HUES64 (cell line): ENCODE measurements around the gene PRORP. TPM values are rescaled to one million over a fixed set of nuclear protein-coding genes. Genes with fewer than 3 reads are reported as not detected.
"Not testable (repeated sequence)": the region's sequence is repeated elsewhere in the genome, so short reads cannot be mapped to it uniquely, and the experiment has no call there.

ENCODE experiments used
- H3K27ac ChIP-seq: 2 replicates; pipeline ENCODE4 v1.7.0; 2013; ENCODE audit warnings: low read depth, low read length, inconsistent platforms
- H3K27me3 ChIP-seq: 2 replicates; pipeline ENCODE4 v1.6.1; 2013; ENCODE audit warnings: mild to moderate bottlenecking, low read length; ENCODE audit not compliant: insufficient read depth
- H3K36me3 ChIP-seq: 2 replicates; pipeline ENCODE4 v1.6.1; 2013; ENCODE audit warnings: mild to moderate bottlenecking, low read length; ENCODE audit not compliant: insufficient read depth
- H3K4me1 ChIP-seq: 2 replicates; pipeline ENCODE4 v1.6.1; 2013; ENCODE audit warnings: mild to moderate bottlenecking, low read length, moderate library complexity; ENCODE audit not compliant: insufficient read depth
- H3K4me3 ChIP-seq: 2 replicates; pipeline ENCODE4 v1.5.1; 2013; ENCODE audit warnings: mild to moderate bottlenecking, low read length, moderate library complexity
- H3K9ac ChIP-seq: 2 replicates; pipeline ENCODE4 v1.6.1; 2013; ENCODE audit warnings: mild to moderate bottlenecking, low read depth, low read length
- H3K9me3 ChIP-seq: 2 replicates; pipeline ENCODE4 v1.6.1; 2013; ENCODE audit warnings: low read depth, low read length; ENCODE audit not compliant: insufficient read depth
- WGBS: fragments of 150-250, 120-280 bp; methylation state at CpG from one replicate; pipeline ENCODE4 v1.1.7; 2013; ENCODE audit warnings: missing lambda C conversion rate; 5-methylcytosine and 5-hydroxymethylcytosine counted together
- polyA plus RNA-seq, 2 experiments: library from polyadenylated mRNA; stranded (reverse); fragments of 50-300 nt; gene quantifications; one replicate each; pipeline ENCODE4 v1.2.3, GENCODE V29; 2013

Gene PRORP
- polyA plus RNA-seq (2013, experiment 1 of 2): 28.3 TPM
- polyA plus RNA-seq (2013, experiment 2 of 2): 29.2 TPM

DNA sequence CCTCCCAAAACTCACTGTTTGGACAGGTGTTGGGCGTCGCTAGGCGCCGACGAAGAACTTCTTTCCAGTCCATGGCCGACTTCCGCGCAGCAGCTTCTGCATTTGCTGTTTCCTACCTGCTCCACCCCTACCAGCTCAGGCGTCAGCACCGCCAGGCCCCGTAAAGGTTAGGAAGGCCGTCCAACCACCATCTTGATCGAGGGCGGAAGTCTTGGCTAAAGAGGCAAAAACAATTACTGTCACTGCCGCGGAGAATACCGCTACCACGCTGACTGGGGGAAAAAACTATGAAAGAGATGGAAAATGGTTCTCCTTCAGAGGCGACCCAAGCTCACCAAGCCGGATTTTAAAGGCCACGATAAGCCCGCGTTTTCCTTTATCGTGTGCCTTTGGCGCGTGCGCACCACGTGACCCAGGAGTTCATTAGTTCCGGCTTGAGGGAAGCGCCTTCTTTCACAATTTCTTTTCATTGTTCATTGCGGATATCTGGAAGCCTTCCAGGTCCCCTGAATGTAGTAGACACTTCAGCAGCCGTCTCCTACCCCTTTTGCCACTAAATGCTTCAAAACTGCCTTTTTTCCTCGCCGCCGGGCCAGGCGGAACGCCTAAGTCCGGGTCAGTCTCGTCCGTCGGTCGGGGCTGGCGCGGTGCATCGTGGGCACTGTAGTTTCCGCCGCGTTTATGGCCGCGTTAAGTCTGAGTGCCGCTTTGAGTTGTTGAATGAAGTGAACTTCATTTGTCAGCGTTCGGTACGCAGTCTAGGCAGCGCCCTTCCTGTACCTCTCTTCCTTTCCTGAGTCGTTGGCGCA is at the start of gene PRORP, which contains the start of gene PPP2R3C:
Gene PRORP (plus strand): TSS at position 666 of the 809 bp plus-strand sequence. CDS start 694 bp downstream, outside the sequence.
Gene PPP2R3C (minus strand): TSS at position 104 of the 809 bp plus-strand sequence. CDS start 31 bp downstream, at position 73.
- Histone ChIP-seq H3K4me3 (peak within 1 kb of the TSS; percentile 80), H3K4me1 (peaks cover 10% of the 10 kb centered on the region), H3K36me3 (no peaks in the 10 kb centered on the region), H3K9me3 (no peaks in the 10 kb centered on the region), H3K27me3 (no peaks in the 10 kb centered on the region), H3K27ac (peak within 1 kb of the TSS; percentile 95), H3K9ac (peak within 1 kb of the TSS; percentile 98)
- under 1% methylated on average over 57 of the region's 57 CpGs for WGBS

DNA sequence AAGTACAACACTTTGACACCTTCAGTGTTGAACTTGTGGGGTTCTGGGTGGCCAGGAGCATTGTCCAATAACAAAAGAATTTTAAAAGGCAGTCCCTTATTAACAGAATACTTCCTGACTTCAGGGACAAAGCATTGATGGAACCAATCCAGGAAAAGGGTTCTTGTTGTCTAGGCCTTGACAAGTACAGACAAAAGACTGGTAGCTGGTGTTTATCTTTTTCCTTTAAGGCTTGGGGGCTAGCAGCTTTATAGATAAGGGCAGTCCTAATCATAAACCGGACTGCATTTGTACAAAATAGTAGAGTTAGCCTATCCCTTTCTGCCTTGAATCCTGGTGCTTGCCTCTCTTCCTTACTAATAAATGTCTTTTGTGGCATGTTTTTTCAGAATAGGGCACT is 48.9 kb upstream of the PRORP start:
- H3K4me1 ChIP-seq: no peaks in the 10 kb centered on the region
- H3K27ac ChIP-seq: no peak overlapping the region
- H3K9ac ChIP-seq: no peak overlapping the region
- 83% methylated on average over 1 of the region's 1 CpG for WGBS
- H3K36me3 ChIP-seq: peaks cover 22% of the 10 kb centered on the region
- H3K4me3 ChIP-seq: no peak overlapping the region
- no peaks in the 10 kb centered on the region for H3K27me3 ChIP-seq
- H3K9me3 ChIP-seq: no peaks in the 10 kb centered on the region

DNA sequence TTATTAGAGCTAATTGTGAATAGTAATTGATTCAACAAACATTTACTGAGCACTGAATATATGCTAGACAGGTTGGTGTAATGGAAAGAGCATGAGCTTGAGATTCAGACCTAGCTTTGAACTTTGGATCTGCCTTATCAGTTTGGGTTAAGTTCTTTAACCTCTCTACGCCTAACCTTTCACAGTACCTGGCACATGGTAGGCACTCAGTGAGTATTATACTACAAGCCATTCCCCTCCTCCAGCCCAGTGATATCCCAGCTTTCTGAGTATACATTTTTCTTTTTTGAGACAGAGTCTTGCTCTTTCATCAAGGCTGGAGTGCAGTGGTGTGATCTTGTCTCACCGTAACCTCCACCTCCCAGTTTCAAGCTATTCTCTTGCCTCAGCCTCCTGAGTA is 44.3 kb upstream of the PRORP start:
- H3K36me3 ChIP-seq: peaks cover 55% of the 10 kb centered on the region
- no peaks in the 10 kb centered on the region for H3K9me3 ChIP-seq
- H3K9ac ChIP-seq: no peak overlapping the region
- WGBS: 98% methylated on average over 2 of the region's 2 CpGs
- H3K4me1 ChIP-seq: no peaks in the 10 kb centered on the region
- H3K27me3 ChIP-seq: no peaks in the 10 kb centered on the region
- H3K4me3 ChIP-seq: no peak overlapping the region
- no peak overlapping the region for H3K27ac ChIP-seq

DNA sequence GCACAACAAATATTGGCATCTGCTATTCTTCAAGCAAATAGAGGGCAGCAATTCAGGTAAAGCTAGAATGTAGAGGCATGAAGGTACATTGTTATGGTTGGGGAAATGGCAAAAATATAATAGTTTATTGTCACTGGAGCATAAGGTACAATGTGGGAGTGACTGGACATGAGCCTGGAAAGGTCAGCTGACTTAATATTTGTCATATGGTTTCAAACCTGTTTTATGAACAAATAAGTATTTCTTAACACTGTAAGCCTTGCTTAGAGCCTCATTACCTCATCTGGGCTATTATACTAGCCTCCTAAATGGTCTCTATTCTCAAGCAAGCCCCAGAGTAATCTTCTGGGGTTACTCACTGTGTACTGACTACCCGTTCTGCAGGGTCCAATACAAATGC is 42.6 kb upstream of the PRORP start:
- H3K27ac ChIP-seq: no peak overlapping the region
- H3K4me1 ChIP-seq: no peaks in the 10 kb centered on the region
- 89% methylated on average over 1 of the region's 1 CpG for WGBS
- no peak overlapping the region for H3K4me3 ChIP-seq
- H3K27me3 ChIP-seq: no peaks in the 10 kb centered on the region
- no peaks in the 10 kb centered on the region for H3K9me3 ChIP-seq
- no peak overlapping the region for H3K9ac ChIP-seq
- H3K36me3 ChIP-seq: peaks cover 62% of the 10 kb centered on the region

DNA sequence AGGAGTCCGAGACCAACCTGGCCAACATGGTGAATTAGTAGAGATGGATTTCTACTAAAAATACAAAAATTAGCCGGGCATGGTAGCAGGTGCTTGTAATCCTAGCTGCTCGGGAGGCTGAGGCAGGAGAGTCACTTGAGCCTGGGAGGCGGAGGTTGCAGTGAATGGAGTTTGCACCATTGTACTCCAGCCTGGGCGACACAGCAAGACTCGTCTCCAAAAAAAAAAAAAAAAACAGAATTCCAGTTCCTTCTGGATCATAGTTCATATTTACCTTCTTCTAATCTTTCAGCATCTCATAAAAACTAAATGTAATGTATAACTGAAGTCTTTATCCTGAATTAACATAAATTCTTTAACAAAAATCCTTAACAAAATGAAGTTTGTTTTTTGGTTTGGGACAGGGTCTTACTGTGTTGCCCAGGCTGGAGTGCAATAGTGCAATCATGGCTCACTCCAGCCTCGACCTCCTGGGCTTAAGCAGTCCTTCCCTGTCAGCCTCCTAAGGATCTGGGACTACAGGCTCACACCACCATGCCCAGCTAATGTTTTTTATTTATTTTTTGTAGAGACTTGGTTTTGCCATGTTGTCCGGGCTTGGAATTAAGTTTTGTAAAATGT is 38.7 kb upstream of the PRORP start:
- no peaks in the 10 kb centered on the region for H3K27me3 ChIP-seq
- 91% methylated on average over 8 of the region's 8 CpGs for WGBS
- H3K27ac ChIP-seq: no peak overlapping the region
- H3K36me3 ChIP-seq: peaks cover 75% of the 10 kb centered on the region
- no peaks in the 10 kb centered on the region for H3K4me1 ChIP-seq
- no peaks in the 10 kb centered on the region for H3K9me3 ChIP-seq
- no peak overlapping the region for H3K9ac ChIP-seq
- H3K4me3 ChIP-seq: no peak overlapping the region

DNA sequence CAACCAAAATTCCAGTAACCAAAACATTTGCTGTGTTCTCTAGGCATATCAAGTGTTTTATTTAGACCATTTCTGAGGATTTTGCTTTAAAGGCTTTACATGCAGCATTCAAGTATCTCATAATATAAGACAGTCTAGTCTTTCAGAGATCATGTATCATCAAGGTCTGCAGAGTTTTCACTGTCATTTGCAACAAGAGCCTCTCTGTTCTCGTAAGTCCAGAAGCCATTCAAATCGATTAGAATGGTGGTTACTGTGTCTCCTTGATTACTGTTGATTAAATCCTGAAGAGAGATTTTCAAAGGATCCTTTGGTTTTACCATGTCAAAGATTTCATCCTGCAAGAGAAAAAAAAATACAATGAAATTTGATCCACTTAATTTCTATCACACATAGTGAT is 36.9 kb upstream of the PRORP start:
- H3K4me1 ChIP-seq: no peaks in the 10 kb centered on the region
- no peak overlapping the region for H3K9ac ChIP-seq
- H3K27me3 ChIP-seq: no peaks in the 10 kb centered on the region
- peaks cover 67% of the 10 kb centered on the region for H3K36me3 ChIP-seq
- no peaks in the 10 kb centered on the region for H3K9me3 ChIP-seq
- 100% methylated on average over 2 of the region's 2 CpGs for WGBS
- no peak overlapping the region for H3K27ac ChIP-seq
- no peak overlapping the region for H3K4me3 ChIP-seq

DNA sequence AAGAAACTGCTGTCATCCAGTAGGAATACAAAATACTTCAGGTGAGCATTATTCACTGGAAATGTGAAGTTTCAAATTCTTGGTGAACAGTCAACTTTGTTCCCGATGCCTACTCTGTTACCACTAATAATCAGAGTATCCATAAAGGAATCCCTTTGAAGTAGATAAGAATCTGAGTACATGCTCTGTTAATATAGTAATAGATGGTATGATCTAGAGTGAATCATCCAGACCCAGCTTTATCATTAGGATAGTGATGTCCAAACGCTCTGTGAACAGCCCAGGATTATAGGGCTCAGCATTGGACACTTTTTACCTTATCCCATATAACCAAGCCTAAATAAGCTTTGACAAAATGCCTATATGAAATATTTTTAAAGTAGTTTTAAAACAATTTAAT is 33.8 kb upstream of the PRORP start:
- H3K27me3 ChIP-seq: no peaks in the 10 kb centered on the region
- H3K4me1 ChIP-seq: no peaks in the 10 kb centered on the region
- H3K27ac ChIP-seq: no peak overlapping the region
- no peak overlapping the region for H3K4me3 ChIP-seq
- peaks cover 60% of the 10 kb centered on the region for H3K36me3 ChIP-seq
- WGBS: 100% methylated on average over 1 of the region's 2 CpGs
- 0 out of 2 replicates have a peak, but pooled peaks cover 7% of the 10 kb centered on the region for H3K9me3 ChIP-seq
- no peak overlapping the region for H3K9ac ChIP-seq

DNA sequence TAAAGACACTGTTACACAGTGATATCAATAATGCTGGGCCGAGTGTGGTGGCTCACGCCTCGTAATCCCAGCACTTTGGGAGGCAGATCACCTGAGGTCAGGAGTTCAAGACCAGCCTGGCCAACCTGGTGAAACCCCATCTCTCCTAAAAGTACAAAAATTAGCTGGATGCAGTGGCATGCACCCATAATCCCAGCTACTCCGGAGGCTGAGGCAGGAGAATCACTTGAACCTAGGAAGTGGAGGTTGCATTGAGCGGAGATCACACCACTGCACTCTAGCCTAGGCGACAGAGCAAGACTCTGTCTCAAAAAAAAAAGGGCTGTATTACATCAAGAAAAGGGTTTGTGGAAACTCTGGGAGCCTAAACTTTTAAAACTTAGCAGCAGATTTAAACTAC is 27.7 kb upstream of the PRORP start:
- WGBS: 96% methylated on average over 6 of the region's 6 CpGs
- H3K27me3 ChIP-seq, H3K9me3 ChIP-seq, H3K4me1 ChIP-seq, H3K9ac ChIP-seq, H3K27ac ChIP-seq, H3K4me3 ChIP-seq: not testable (repeated sequence)
- H3K36me3 ChIP-seq: peaks cover 72% of the 10 kb centered on the region

DNA sequence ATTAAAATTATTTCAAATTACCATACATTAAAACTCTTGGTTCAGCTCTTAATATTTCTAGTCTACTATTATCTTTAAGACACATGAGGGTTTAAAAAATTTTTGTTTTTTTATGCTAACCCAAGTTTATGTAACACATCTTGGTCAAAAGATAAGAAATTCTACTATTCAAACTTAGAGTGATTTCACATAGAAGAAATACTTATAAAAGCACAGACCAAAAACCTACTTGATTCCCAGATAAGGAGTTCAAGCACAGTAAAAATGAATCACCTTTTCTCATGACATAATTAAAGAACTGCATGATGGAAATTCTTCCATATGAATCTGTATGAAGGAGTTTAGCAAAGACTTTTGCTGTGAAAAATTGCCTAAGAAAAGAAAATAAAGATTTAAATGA is 14.5 kb upstream of the PRORP start:
- H3K27me3 ChIP-seq: no peaks in the 10 kb centered on the region
- no peak overlapping the region for H3K27ac ChIP-seq
- peaks cover 3% of the 10 kb centered on the region for H3K4me1 ChIP-seq
- peaks cover 9% of the 10 kb centered on the region for H3K9me3 ChIP-seq
- no peak overlapping the region for H3K9ac ChIP-seq
- H3K4me3 ChIP-seq: no peak overlapping the region
- H3K36me3 ChIP-seq: peaks cover 58% of the 10 kb centered on the region

DNA sequence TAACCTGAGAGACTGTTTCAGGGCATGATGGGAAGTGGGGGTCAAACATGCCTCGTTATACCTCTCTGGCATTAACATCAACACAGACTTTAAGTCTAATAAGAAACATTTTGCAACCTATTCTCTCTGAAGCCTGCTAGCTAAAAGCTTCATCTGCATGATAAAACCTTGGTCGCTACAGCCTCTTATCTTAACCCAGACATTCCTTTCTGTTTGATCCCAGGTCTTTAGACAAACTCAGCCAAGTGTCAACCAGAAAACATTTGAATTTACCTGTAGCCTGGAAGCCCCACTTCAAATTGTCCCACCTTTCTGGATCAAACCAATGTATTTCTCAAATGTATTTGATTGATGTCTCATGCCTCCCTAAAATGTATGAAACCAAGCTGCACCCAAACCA is 9.7 kb upstream of the PRORP start:
- whole genome bisulfite sequencing: 36% methylated on average over 2 of the region's 2 CpGs
- H3K36me3 ChIP-seq: peaks cover 59% of the 10 kb centered on the region
- peaks cover 7% of the 10 kb centered on the region for H3K4me1 ChIP-seq
- H3K27ac ChIP-seq: no peak overlapping the region
- H3K4me3 ChIP-seq: no peak overlapping the region
- no peak overlapping the region for H3K9ac ChIP-seq
- peaks cover 9% of the 10 kb centered on the region for H3K9me3 ChIP-seq
- no peaks in the 10 kb centered on the region for H3K27me3 ChIP-seq

DNA sequence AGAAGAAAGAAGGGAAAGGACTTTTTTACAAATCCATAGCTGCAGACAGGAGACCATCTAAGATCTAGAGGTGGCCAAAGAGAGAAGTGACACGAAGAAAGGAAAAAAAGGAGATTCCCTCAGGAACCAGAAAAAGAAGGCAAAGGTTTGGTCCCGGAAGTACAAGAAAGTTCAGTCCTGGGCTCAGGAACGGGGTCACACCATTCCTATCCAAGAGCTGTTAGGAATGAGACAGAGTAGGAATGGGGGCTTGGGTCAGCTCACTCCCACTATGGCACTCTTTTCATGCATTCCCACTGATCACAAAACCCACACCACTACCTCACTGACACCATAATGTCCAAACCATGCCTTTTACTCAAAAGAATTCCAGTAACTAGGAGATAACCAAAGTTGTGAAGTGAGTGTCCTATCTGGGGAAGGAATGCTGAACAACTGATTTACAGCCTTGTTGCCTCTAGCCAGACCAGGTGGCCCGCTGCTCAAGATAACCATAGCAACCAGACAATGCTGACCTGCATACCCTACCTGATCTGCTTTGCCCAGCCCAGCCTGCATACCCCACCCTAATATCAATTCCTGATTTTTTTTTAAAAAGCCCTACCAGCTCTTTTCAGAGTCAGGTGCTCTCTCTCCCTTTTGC is 8.9 kb upstream of the PRORP start:
- H3K27me3 ChIP-seq: no peaks in the 10 kb centered on the region
- peaks cover 7% of the 10 kb centered on the region for H3K4me1 ChIP-seq
- peaks cover 51% of the 10 kb centered on the region for H3K36me3 ChIP-seq
- H3K9me3 ChIP-seq: peaks cover 9% of the 10 kb centered on the region
- H3K27ac ChIP-seq: no peak overlapping the region
- H3K4me3 ChIP-seq: no peak overlapping the region
- no peak overlapping the region for H3K9ac ChIP-seq
- WGBS: 92% methylated on average over 4 of the region's 4 CpGs
